T-helper 17 cell (primary cell): Measurements from ENCODE around the gene SORD. TPM values are rescaled to one million over a fixed set of nuclear protein-coding genes. Genes with fewer than 3 reads are reported as not detected.

Experiments
- ATAC-seq: fragments of 150-1000 bp; cut with Tn5 transposase; 2 replicates; pipeline ENCODE4 v1.10.0; 2021; ENCODE audit warnings: mild to moderate bottlenecking, moderate library complexity
- DNase-seq, 3 donors: peaks; one replicate each; pipeline versions ENCODE4 v3.0.0 to v3.0.0-alpha.2; 2020 to 2021
- H3K9me3 ChIP-seq: one replicate; pipeline ENCODE4 v1.7.0; 2013; ENCODE audit warnings: low read length, mild to moderate bottlenecking; ENCODE audit not compliant: control insufficient read depth, poor library complexity, severe bottlenecking
- H3K27ac Mint-ChIP-seq: one replicate; pipeline ENCODE4 v1.8.0; 2022; ENCODE audit warnings: mild to moderate bottlenecking, moderate library complexity, mixed read lengths
- H3K27me3 Mint-ChIP-seq: one replicate; pipeline ENCODE4 v1.8.0; 2022; ENCODE audit warnings: mixed read lengths
- H3K36me3 Mint-ChIP-seq: one replicate; pipeline ENCODE4 v1.8.0; 2022; ENCODE audit warnings: low read depth, mixed read lengths
- H3K4me1 Mint-ChIP-seq: one replicate; pipeline ENCODE4 v1.8.0; 2022; ENCODE audit warnings: mild to moderate bottlenecking, mixed read lengths
- H3K4me3 Mint-ChIP-seq: one replicate; pipeline ENCODE4 v1.8.0; 2022; ENCODE audit warnings: mild to moderate bottlenecking, moderate library complexity, mixed read lengths
- total RNA-seq, 4 donors: library from RNA in 2 of 4; stranded (reverse) in 2 of 4; gene quantifications; one replicate each; pipeline ENCODE4 v1.2.3 and lab custom pipeline; 2022 to 2026

Gene SORD
- total RNA-seq, 2 donors from 2014 or later = 2.1 to 3.7 TPM

DNA sequence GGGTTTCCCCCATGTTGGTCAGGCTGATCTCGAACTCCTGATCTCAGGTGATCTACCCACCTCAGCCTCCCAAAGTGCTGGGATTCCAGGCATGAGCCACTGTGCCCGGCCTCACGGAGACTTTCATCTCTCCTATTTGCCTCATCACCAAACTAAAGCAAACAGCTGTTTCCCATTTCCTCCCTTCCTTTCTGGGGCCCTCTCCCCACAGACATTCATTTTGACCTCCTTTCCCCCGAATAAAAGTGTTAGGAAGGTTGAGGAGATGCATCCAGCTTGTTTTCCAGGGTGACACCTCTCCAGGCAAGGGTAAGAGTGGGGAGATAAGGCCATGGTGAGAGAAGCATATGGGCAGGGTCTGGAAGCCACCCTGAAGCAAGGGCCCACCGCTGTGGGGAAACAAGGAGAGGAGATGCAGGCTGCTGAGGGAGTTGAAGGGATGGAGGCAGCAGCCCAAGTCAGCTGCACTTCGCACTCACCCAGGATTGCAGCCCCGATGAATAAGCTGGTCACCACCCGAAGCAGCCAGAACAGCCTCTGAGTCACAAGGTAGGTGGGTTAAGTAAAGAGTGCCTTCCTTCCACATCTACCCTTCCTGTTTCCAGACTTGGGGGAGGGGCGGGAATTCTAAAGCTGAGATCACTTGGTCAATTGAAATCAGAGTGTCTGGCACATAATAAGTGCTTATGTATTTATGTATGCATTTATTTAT, 98.9 kb downstream of the SORD start:
- Mint-ChIP-seq H3K36me3 (peaks cover 22% of the 10 kb centered on the region), H3K4me1 (peaks cover 19% of the 10 kb centered on the region), H3K27me3 (peaks cover 83% of the 10 kb centered on the region), H3K4me3 (no peak overlapping the region), H3K27ac (no peak overlapping the region)
- ATAC-seq (no peak), DNase-seq (no peak)
- H3K9me3 ChIP-seq = no peaks in the 10 kb centered on the region

DNA sequence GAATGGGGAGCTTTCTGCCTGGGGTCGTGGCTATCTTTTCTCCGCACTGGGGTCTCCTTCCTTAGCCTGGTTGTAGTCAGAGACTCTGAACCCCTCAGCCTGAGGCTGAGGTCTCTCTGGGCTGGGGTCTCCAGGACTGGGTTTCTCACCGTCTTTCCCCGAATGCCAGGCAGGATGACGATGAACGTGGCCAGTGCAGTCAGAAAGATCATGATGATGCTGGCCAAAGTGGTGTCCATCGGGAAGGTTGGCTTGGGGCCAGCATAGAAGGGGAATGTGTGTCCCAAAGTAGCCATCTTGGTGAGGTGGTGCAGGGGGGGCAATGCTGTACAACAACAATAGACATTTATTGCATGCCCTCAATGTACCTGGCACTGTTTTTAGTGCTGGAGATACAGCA, 99.7 kb downstream of the SORD start:
- H3K9me3 ChIP-seq = no peaks in the 10 kb centered on the region
- peaks cover 78% of the 10 kb centered on the region for H3K27me3 Mint-ChIP-seq
- H3K36me3 Mint-ChIP-seq = peaks cover 22% of the 10 kb centered on the region
- peaks cover 11% of the 10 kb centered on the region for H3K4me1 Mint-ChIP-seq
- no peak for DNase-seq
- H3K4me3 Mint-ChIP-seq = no peak overlapping the region
- ATAC-seq = no peak
- no peak overlapping the region for H3K27ac Mint-ChIP-seq

DNA sequence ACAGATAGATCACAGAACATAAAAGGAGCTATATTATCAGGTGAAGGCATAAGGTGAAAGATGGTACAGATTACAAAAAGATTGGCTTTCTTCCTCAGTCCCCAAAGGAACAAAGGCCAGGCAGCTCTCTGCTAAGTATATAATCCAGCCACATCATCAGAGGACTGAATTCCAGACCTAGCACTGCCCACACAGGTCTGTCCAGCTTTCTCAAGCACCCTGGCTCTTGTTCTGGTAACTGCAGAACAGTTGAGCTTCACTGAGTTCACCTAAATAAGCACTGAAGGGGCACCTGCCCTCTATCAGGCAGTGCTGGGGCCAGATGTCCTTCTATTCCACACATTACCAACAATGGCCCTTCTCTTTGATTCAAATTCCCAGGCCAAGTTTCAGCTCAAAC, 100.4 kb downstream of the SORD start:
- peaks cover 4% of the 10 kb centered on the region for H3K4me1 Mint-ChIP-seq
- peaks cover 78% of the 10 kb centered on the region for H3K27me3 Mint-ChIP-seq

GRCh38 chr15:45126535-45127158, 103.7 kb downstream of the SORD start:
- H3K36me3 Mint-ChIP-seq = peaks cover 16% of the 10 kb centered on the region
- DNase-seq (peak in 1 of 3 donors; percentile 36), ATAC-seq (peak; percentile 77)
- H3K4me3 Mint-ChIP-seq = no peak overlapping the region
- no peaks in the 10 kb centered on the region for H3K9me3 ChIP-seq
- H3K4me1 Mint-ChIP-seq = peaks cover 3% of the 10 kb centered on the region
- H3K27ac Mint-ChIP-seq = no peak overlapping the region
- peaks cover 77% of the 10 kb centered on the region for H3K27me3 Mint-ChIP-seq

More for the DNA sequence above, 100.4 kb downstream of the SORD start:
- no peaks in the 10 kb centered on the region for H3K9me3 ChIP-seq
- no peak for ATAC-seq
- H3K4me3 Mint-ChIP-seq = no peak overlapping the region
- H3K27ac Mint-ChIP-seq = no peak overlapping the region
- peaks cover 20% of the 10 kb centered on the region for H3K36me3 Mint-ChIP-seq
- DNase-seq = no peak

Other genes starting within 250 kb of the SORD start
- gene TERB2, start 66.5 kb upstream of the SORD start, total RNA-seq = not detected
- under 1 TPM in 1 of 2 donors, not detected in 1; 0.27 TPM for gene DUOX2, start 91.0 kb downstream of the SORD start, total RNA-seq
- gene DUOXA2, start 91.1 kb downstream of the SORD start, total RNA-seq = not detected
- gene DUOXA1, start 106.7 kb downstream of the SORD start, total RNA-seq = under 1 TPM in 1 of 2 donors, not detected in 1; 0.57 TPM
- under 1 TPM in 1 of 2 donors, not detected in 1; 0.42 TPM for gene DUOX1, start 106.8 kb downstream of the SORD start, total RNA-seq
- 1 to 10 TPM; 2.0 to 2.8 TPM for gene SHF, start 164.8 kb downstream of the SORD start, total RNA-seq
- not detected for gene SLC28A2, start 229.0 kb downstream of the SORD start, total RNA-seq